ENCODE data around the gene IFIT2.
A peak's percentile ranks its signal among the peaks of the same experiment; 100 is the strongest.
"Not testable (repeated sequence)": the region's sequence is repeated elsewhere in the genome, so short reads cannot be mapped to it uniquely, and the experiment has no call there.

Gene IFIT2, protein sequence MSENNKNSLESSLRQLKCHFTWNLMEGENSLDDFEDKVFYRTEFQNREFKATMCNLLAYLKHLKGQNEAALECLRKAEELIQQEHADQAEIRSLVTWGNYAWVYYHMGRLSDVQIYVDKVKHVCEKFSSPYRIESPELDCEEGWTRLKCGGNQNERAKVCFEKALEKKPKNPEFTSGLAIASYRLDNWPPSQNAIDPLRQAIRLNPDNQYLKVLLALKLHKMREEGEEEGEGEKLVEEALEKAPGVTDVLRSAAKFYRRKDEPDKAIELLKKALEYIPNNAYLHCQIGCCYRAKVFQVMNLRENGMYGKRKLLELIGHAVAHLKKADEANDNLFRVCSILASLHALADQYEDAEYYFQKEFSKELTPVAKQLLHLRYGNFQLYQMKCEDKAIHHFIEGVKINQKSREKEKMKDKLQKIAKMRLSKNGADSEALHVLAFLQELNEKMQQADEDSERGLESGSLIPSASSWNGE

DNA sequence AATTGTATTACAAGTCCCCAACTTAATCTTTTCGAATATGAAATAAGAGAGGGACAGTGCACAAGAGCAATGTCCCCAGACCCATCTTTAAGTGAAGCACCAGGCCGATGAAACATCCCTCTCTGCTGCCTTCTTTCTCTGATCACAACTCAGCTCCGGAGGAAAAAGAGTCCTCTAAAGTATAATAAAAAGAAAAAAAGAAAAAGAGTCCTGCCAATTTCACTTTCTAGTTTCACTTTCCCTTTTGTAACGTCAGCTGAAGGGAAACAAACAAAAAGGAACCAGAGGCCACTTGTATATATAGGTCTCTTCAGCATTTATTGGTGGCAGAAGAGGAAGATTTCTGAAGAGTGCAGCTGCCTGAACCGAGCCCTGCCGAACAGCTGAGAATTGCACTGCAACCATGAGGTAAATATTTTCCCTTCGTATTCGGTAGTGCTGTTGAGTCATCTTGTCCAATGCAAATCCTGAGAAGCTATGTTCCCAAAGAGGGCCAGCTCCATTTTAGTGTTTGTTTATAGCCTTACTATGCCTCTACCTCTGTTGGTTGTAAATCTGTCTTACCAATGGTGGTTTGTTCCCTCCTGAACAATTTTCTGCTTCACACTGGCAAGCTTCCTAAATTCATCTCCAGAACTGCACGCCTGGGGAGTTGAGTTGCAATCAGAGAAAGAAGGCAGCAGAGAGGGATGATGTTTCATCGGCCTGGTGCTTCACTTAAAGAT lies at the start of gene IFIT2:
TSS of gene IFIT2 (plus strand) at position 326 of the 725 bp plus-strand sequence. CDS start at position 404, 78 bp downstream.
- no peak for DNase-seq (ENCODE audit: low read depth in 2 of 2)

DNA sequence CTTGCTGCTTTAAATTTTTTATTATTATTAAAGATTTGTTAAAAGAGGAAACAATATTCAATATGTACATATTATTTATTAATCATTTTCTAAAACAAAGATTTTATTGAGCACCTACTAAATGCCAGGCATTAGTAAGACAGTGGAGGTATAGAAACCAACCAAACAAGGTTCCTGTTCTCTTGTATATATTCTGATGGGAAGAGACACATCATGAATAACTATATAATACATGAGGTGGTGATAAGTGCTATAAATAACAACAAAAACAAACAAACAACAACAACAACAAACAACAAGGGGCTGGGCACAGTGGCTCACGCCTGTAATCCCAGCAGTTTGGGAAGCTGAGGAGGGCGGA lies 49.6 kb upstream of the IFIT2 start:
- DNase-seq (ENCODE audit: low read depth in 2 of 2) = no peak

DNA sequence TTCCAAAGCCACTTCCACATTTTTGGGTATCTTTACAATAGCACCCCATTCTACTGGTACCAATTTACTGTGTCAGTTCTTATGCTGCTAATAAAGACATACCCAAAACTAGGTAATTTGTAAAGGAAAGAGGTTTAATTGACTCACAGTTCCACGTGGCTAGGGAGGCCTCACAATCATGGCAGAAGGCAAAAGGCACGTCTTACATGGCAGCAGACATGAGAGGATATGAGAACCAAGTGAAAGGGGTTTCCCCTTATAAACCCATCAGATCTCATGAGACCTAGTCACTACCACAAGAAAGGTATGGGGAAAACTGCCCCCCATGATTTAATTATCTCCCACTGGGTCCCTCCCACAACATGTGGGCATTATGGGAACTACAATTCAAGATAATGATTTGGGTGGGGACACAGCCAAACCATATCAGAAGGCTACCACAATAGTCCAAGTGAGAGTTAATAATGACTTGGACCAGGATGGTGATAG lies 46.7 kb upstream of the IFIT2 start:
- not testable (repeated sequence) for DNase-seq (ENCODE audit: low read depth in 2 of 2)

DNA sequence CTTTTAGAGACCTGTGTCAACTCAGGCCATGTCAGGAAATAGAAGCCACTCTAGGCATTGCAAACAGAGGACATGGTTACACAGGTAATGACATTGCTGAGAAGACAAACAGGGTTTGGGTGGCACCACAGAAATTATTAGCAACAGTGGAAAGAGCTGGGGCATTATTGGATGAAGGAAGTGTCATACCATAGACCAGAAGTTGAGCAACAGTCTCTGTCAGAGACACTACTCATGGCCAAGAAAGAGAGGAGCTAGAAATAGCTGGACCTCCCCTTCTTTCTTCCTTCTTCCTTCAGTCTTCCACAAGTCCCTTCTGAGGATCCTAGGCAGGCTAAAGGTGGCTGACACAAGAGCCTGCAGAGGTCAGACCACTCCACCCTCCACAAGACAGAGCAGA lies 46.1 kb upstream of the IFIT2 start:
- DNase-seq (ENCODE audit: low read depth in 2 of 2) = no peak

DNA sequence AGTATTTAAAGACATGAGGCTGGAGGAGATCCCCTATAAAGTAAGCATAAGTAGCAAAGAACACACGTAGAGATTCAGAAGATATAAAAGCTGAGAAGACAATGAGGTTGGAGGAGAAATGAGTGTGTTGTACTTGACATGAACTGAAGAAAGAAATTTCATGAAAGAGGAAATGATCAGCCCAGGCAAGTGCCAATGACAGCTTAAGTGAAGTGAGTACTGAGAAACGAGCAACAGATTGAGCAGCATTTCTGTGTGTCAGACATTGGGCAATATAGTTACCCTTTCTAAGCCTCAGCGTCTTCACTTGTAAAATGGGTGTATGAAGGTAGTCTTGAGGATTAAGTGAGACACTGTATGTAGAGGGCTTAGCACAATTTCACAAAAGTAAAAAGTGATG lies 45.5 kb upstream of the IFIT2 start:
- no peak for DNase-seq (ENCODE audit: low read depth in 2 of 2)

DNA sequence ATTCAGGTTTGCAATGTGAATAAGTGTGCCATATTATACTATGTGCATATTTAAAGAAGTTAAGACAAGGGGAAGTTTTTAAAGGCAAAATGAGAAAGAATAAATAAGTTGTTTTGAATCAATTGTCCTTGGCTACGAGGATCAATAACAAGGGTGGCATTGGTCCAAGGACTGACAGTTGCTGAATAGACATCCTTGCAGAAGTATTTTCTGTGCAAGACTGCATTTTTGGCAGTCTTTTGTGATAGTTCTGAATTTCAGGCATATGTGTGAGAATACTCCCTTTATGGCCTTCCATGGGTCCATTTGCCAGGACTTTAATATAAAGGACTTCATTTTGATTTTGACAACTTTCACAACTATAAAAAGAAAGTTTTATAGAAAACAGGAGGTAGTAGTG lies 44.9 kb upstream of the IFIT2 start:
- no peak for DNase-seq (ENCODE audit: low read depth in 2 of 2)

DNA sequence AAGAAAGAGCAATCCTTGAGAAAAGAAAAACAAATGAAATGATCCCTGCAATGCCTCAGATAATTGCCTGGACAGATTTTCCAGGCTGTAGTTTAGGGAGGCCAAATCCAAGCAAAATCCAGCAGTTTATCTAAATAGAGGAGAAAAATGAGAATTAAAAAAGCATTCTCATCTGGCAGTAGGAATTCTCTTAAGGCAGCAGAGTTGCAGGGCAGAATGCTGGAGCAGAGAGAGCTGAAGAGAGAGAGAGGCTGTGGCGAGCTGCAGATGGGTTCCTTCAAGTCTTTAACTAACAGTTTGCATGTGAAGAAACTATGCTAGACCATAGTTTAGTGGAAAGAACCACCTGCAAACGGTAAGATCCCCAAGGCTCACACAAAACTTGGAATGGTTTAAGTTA lies 44.3 kb upstream of the IFIT2 start:
- no peak for DNase-seq (ENCODE audit: low read depth in 2 of 2)

DNA sequence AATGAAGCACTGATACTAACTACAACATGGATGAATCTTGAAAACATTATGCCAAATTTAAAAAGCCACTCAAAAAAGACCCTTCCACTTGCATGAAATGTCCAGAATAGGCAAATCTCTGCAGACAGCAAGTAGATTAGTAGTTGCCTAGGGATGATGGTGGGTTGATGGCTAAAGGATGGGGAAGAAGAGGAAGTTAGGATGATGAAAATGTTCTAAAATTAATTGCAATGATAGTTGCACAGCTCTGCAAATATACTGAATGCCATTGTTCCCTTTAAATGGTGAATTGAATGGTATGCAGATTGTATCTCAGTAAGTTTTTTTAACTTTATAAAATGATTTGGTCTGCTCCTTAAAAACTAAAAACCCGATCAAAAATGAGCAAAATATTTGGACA lies 43.0 kb upstream of the IFIT2 start:
- DNase-seq (ENCODE audit: low read depth in 2 of 2) = no peak

DNA sequence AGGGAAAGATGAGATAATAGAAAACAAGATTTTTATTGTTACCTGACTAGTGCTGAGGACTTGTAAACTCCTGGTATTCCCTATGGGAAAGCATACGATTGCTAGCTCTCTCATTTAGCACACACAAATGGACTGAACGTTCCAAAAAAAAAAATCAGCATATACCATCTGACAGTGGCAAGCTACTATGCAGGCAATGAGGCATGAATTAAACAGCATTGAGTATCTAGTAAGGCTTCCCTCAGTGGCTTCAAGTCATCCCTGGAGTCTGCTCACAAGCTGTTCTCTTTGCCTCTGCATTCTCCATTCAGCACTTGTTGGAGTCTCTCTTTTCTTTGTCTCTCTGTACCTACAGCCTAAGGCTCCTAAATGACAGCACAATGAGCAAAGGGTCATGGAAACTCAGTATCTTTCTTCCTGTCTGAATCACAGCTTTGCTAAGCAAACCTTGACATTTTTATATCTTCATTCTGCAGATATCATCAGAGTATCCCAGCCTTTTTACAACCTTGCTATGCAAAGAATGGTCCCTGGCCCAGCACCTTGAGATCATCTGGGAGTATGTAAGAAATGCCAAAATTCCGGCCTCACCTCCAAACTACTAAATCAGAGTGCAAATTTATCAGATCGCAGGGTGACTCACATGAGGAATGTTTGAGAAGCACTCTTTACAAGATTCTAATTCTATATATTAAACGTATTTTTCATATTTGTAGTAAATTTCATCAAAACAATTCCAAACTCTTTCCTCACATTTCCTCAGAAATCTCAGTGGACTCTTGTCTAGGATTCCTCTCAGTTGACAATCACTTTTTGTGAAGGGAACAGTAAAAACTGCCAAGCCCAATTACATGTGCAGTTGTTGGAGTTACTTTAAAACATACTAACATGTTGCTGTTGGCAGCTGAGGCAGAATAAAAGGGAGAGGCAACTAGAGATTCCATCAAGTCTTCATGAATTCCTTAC lies 39.5 kb upstream of the IFIT2 start:
- peak; percentile 81 for DNase-seq (ENCODE audit: low read depth in 2 of 2)

DNA sequence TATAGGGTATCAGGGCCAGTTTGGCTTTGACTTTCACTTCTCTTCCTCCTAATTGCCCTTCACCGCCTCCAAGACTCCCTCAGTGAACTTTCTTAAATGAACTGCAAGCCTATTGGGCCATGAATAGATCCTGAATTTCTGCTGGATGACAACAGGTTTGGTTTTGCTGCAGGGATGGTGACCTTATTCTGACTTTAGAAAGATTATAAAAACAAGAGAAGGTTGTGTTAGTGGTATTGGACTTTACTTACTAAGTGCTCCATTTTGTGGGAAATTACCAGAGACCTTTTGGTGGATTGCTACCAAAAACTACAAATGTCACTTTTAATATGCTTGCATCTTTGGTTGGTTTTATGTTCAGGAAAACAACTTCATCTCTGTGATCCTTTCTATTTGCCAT lies 38.8 kb upstream of the IFIT2 start:
- DNase-seq (ENCODE audit: low read depth in 2 of 2) = no peak

DNA sequence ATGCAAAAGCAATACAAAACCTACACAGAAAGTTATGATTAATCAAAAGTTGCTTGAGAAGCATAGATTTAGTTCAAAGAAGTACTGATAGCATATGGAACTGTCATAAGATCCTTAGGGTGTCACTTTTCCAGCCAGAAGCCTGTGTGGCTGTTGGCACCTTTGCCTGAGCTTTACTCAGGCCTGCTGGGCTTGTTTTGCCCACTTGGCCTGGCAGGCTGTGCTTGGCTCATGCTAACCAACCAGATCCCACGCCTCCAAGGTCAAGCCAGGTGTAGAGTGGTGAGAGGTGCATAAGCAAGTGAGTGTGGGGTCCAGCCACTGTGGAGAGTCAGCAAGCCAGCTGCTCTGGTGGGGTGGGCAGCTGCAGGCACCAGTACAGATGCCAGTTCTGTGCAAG lies 38.3 kb upstream of the IFIT2 start:
- no peak for DNase-seq (ENCODE audit: low read depth in 2 of 2)

DNA sequence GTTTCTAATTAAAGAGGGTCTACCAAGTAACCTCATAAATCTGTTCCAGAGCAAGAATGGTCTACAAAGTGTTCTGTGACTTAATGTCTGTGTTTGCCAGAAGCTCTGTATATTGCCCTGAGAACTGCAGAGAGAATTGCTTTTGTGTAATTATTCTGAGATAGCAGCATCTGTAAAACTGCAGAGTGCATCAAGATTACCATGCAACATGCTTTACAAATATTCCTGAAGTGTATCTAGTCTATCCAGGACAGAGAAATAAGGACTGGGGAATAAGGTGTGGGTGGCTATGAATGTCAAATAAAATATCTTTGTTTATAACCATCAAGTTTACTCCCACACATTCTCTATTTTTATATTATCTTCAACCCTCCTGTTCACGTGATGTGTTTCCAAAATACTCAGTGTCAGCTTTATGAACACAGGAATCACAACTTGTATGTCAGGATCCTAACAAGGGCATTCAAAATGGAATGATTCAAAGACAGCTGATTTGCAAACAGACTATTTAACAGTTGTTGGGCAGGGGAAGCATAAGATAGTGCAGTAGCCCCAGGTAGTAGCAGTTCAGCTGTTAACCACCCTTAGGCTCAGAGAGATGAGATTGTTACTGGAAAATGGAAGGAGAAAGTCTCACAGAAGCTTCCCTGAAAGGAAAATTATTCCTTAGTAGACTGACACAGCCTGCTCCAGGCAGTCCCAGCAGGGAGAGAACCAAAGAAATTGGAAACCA lies 35.0 kb upstream of the IFIT2 start:
- no peak for DNase-seq (ENCODE audit: low read depth in 2 of 2)

DNA sequence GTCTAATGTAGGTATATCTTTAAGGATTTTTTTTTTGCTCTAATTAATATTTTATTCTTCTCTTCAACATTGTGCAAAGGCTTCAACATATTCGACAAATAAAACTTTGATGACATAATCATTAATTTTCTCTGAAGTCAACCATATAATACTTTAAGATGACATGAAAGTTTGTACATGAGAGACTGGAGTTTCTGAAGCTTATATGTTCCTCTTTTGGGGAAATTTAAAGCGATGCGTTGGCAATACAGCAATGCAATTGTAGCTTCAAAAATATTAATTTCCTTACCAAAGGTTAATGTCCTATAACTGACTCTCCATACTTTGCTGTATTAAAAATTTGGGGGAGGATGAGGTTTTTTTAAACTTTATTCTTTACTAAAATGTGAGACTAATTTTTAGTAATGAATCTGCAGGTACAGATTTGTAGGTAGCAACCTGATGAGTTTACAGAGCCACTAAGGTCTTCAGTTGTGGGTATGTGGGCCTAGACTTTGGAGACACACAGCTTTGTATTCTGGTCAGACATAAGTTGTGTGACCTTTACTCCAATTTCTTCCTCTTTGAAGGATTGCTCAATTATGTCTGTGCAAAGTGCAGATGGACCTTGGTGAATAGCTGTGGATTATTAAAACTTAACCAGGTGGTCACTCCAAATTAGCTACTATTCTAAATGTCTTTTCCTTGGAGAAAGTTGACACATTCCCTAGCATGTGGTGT lies 32.3 kb upstream of the IFIT2 start:
- DNase-seq (ENCODE audit: low read depth in 2 of 2) = no peak

DNA sequence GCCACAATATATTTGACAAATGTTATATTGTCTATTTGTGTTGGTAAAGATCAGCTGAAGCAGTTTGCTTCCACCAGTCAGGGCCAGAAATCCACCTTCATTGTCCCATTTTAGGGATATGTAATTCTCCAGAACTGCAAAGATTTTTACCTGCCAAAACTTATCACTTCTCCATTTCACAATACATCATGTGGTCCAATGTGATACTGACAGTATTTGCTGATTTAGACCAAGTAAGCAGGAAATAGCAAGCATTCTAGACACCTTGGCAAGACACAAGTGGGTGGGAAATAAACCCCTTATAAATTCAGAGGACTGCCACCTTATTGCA lies 31.7 kb upstream of the IFIT2 start:
- DNase-seq (ENCODE audit: low read depth in 2 of 2) = no peak

DNA sequence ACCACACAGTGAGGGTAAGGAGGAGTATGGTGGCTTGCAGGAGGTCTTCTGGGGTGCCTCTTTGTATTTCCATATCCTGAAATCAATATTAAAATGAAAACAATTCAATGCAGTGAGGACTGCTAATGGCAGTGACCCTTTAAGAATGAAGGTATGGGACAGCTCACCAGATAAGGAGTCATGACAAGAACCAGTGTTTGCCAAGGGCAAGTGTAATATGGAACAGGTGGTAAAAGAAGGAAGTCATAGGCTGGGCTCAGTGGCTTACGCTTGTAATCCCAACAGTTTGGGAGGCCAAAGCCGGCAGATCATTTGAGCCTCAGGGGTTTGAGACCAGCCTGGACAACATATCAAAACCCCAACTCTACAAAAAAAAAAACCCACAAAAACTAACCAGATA lies 30.3 kb upstream of the IFIT2 start:
- no peak for DNase-seq (ENCODE audit: low read depth in 2 of 2)

DNA sequence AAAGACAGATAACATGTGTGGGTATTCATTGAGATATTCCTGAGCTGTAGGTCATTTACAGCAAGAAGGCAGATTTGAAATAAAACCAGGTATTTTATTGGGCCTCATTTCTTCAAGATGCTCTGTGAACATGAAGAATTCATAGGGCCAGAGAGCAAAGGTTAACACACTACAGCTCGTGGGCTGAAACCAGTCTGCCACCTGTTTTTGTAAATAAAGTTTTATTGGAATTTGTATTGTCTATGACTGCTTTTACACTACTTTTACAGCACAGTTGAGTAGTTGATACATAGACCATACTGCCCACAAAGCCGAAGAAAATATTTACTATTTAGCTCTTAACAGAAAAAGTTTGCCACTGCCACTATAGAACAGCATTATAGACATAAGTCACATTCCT lies 28.2 kb upstream of the IFIT2 start:
- DNase-seq (ENCODE audit: low read depth in 2 of 2) = no peak

DNA sequence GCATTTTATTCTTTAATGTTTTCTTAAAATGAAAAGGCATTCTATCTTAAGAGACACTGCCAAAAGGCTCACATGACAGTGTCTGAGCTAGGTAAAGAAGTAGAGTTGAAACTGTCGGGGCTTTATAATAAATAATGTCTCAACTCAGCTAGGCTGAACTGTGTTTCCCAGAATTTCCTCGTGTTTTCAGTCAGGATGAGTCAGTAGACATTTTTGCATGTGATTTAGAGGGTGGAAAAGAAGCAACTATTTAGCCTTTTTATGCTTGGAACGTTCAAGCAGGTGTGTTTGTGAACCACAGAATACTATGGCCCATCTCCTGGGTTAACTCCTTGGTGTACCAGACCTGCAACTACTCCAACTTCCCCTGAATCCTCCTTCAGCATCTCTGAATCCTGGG lies 26.9 kb upstream of the IFIT2 start:
- no peak for DNase-seq (ENCODE audit: low read depth in 2 of 2)

DNA sequence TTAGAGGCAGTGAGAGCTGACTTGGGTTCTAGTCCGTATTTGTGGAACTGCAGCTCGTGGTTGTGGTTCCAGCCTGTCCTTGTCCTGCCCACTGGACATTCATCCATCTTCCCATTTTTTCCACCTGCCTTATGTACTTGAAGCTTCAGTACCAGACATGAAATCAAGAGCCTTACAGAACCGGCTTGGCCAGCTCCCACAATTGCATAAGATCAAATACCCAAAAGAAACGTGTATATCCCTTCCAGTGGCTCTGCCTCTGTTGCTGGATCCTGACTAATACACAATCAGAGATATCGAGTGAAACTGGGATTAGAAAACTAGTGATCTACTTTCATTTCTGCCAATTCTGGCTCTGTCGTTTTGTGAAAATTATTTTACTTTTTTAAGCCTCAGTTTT lies 26.5 kb upstream of the IFIT2 start:
- no peak for DNase-seq (ENCODE audit: low read depth in 2 of 2)

DNA sequence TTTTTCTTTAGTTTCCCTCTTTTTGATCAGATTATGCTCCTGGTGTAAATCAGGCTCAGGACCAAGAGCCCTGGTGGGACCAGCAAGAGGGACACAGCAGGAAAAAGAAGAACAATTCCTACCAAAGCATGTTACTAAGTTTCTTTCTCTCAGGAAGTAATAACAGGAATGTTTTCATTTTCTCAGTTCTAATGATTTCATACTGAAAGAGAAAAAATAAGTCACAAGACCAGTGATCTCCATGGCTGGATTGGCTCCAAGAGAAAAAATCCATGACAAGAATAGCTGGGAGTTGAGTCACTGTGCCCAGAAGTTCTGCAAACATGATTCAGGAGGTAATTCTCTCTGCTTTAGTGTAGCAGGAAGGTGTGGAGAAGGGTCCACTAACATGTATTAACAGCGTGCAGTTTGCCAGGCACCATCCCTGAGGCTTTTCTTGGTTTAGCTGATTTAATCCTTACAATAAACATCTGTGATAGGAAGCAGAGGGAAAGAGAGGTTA lies 23.8 kb upstream of the IFIT2 start:
- peak; percentile 97 to 98 for DNase-seq (ENCODE audit: low read depth in 2 of 2)

DNA sequence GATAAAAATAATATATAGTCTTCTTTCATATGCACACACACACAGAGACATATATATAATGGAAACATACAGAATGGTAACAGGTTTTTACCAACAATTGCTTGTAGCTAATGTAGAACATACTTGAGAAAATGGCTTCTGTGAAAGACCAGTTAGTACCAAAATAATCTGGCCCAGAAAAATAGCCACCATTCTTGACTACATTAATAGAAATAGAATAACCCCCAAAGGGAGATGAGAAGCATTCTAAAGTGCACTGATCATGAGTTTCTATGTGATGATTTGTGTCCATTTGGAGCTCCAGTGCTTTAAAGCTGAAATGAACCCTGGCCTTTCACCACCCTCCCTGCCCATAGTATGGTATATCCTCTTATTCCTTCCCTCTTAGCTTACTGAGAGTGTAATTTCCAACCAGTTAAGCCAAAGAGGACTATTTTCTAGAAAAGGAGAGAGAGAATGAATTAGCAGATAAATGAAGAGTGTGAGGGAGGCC lies 22.9 kb upstream of the IFIT2 start:
- DNase-seq (ENCODE audit: low read depth in 2 of 2) = no peak

Data from fibroblast of skin of left quadriceps (primary cell).